PC-9 (cell line): ENCODE measurements around the gene TXNRD1. TPM values are rescaled to one million over a fixed set of nuclear protein-coding genes. Genes with fewer than 3 reads are reported as not detected.

Experiments
- BruUV-seq: library from RNA; stranded (reverse); fragments of 400-500 nt; replicated peaks from 2 replicates; lab custom pipeline; 2021; lab: Mats Ljungman, UMichigan
- CTCF ChIA-PET: fragments of 300-600 bp; sonication (Branson Sonifier 250); formaldehyde crosslinking; loops from one replicate; lab custom pipeline; 2022; ENCODE audit warnings: antibody characterized with exemption; lab: Charles Lee
- POLR2A ChIA-PET: fragments of 300-600 bp; sonication (Branson Sonifier 250); formaldehyde crosslinking; loops from one replicate; lab custom pipeline; 2022; ENCODE audit warnings: antibody characterized with exemption; ENCODE audit not compliant: unreplicated experiment; lab: Charles Lee
- DNase-seq, 2 experiments: peaks; one replicate each; pipeline versions ENCODE4 v3.0.0 to v3.0.0-alpha.2; 2015 to 2022; ENCODE audit warnings: mixed read lengths in 1 of 2
- H2AFZ ChIP-seq: fragments of 200-600 bp; sonication (generic); 2 replicates; pipeline ENCODE4 v1.8.1; 2017; ENCODE audit warnings: antibody characterized with exemption
- H3F3A ChIP-seq: fragments of 200-600 bp; sonication (generic); 2 replicates; pipeline ENCODE4 v1.8.1; 2017; ENCODE audit warnings: antibody characterized with exemption, mild to moderate bottlenecking, low read depth; ENCODE audit not compliant: insufficient read depth
- H3K27ac ChIP-seq: fragments of 200-600 bp; sonication (generic); 2 replicates; pipeline ENCODE4 v1.6.1; 2016; ENCODE audit warnings: mixed run types
- H3K27me3 ChIP-seq: fragments of 200-600 bp; sonication (generic); 2 replicates; pipeline ENCODE4 v1.6.1; 2016; ENCODE audit warnings: low read depth, mixed run types; ENCODE audit not compliant: insufficient read depth
- H3K36me3 ChIP-seq: fragments of 200-600 bp; sonication (generic); 2 replicates; pipeline ENCODE4 v1.6.1; 2016; ENCODE audit warnings: low read depth, mixed run types
- H3K4me1 ChIP-seq: fragments of 200-600 bp; sonication (generic); replicated peaks from 2 replicates; pipeline ENCODE4 v1.6.1; 2016; ENCODE audit warnings: mixed run types; ENCODE audit not compliant: insufficient read depth
- H3K4me2 ChIP-seq: fragments of 200-600 bp; sonication (generic); 2 replicates; pipeline ENCODE4 v1.6.1; 2017; ENCODE audit warnings: mixed run types
- H3K4me3 ChIP-seq: fragments of 200-600 bp; sonication (generic); 2 replicates; pipeline ENCODE4 v1.6.1; 2016; ENCODE audit warnings: mixed run types
- H3K79me2 ChIP-seq: fragments of 200-600 bp; sonication (generic); 2 replicates; pipeline ENCODE4 v1.6.1; 2017; ENCODE audit warnings: low read depth, mixed run types
- H3K9me2 ChIP-seq: fragments of 200-600 bp; sonication (generic); 2 replicates; pipeline ENCODE4 v1.8.1; 2017; ENCODE audit warnings: mild to moderate bottlenecking; ENCODE audit not compliant: insufficient read depth
- H3K9me3 ChIP-seq: fragments of 200-600 bp; sonication (generic); 2 replicates; pipeline ENCODE4 v1.8.1; 2016; ENCODE audit warnings: low read depth; ENCODE audit not compliant: insufficient read depth
- H4K20me1 ChIP-seq: fragments of 200-600 bp; sonication (generic); 2 replicates; pipeline ENCODE4 v1.8.1; 2017; ENCODE audit not compliant: insufficient read depth
- EZH2 ChIP-seq: fragments of 200-600 bp; sonication (generic); IDR thresholded peaks from 2 replicates; pipeline ENCODE4 v1.8.0; 2017; ENCODE audit warnings: antibody characterized with exemption, low read depth
- intact Hi-C: fragments of 100-400 bp; cut with micrococcal nuclease; formaldehyde crosslinking; loops from one replicate; pipeline ENCODE4 v1.10.0; 2022; ENCODE audit not compliant: unreplicated experiment
- total RNA-seq: library from RNA; stranded (reverse); gene quantifications from 2 replicates; pipeline ENCODE4 v1.2.3, GENCODE V29; 2021
- TF ChIP-seq, protein P1 (sequence below): fragments of 200-600 bp; sonication (generic); conservative IDR thresholded peaks from 2 replicates; pipeline ENCODE4 v1.6.1; 2017; ENCODE audit warnings: mixed run types, antibody characterized with exemption, mild to moderate bottlenecking, moderate library complexity

Gene TXNRD1
- total RNA-seq, 1 experiment from 2014 or later, result 1,250 TPM

DNA sequence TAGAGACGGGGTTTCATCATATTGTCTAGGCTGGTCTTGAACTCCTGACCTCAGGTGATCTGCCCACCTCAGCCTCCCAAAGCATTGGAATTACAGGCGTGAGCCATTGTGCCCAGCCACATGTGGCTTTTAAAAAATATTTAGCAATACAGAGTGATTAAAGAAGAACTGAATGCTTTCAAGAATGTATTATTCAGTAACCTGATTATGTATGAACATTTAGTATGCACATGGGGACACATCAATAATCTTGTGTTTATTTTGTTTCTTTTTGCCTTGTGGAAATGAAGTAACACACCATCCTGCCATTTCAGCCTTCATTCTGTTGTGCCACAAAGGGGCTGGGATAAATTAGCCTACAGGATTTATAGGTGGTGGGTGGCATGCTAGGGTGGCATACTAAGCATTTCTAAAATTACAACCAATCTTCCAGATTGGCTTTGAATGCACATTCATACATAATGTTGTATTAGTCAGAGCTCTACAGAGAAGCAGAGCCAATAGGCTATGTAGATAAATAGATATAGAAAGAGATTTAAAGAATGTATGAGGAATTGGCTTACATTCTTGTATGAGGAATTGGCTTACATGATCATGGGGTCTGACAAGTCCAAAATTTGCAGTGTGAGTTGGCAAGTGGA lies 25.5 kb upstream of the TXNRD1 start:
- H3K27ac ChIP-seq, result no peak overlapping the region
- H3K79me2 ChIP-seq, result no peaks in the 10 kb centered on the region; the same call in 1 of the 2 replicates
- intact Hi-C loops, result no loop called here
- H4K20me1 ChIP-seq, result no peaks in the 10 kb centered on the region
- H3K27me3 ChIP-seq, result no peaks in the 10 kb centered on the region
- H3K9me3 ChIP-seq, result no peaks in the 10 kb centered on the region
- ChIA-PET CTCF (no interaction called here), POLR2A (no interaction called here)
- no TSS peak for BruUV-seq
- DNase-seq, result peak in 1 of 2 experiments; percentile 43
- H3K4me1 ChIP-seq, result no peaks in the 10 kb centered on the region
- H3K4me3 ChIP-seq, result no peak overlapping the region
- no peak for TF ChIP-seq EZH2
- TF ChIP-seq, protein P1, sequence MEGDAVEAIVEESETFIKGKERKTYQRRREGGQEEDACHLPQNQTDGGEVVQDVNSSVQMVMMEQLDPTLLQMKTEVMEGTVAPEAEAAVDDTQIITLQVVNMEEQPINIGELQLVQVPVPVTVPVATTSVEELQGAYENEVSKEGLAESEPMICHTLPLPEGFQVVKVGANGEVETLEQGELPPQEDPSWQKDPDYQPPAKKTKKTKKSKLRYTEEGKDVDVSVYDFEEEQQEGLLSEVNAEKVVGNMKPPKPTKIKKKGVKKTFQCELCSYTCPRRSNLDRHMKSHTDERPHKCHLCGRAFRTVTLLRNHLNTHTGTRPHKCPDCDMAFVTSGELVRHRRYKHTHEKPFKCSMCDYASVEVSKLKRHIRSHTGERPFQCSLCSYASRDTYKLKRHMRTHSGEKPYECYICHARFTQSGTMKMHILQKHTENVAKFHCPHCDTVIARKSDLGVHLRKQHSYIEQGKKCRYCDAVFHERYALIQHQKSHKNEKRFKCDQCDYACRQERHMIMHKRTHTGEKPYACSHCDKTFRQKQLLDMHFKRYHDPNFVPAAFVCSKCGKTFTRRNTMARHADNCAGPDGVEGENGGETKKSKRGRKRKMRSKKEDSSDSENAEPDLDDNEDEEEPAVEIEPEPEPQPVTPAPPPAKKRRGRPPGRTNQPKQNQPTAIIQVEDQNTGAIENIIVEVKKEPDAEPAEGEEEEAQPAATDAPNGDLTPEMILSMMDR, result no peak
- no peaks in the 10 kb centered on the region for H3K36me3 ChIP-seq
- H3K4me2 ChIP-seq, result no peak overlapping the region
- H3K9me2 ChIP-seq, result no peaks in the 10 kb centered on the region
- no peak overlapping the region for H2AFZ ChIP-seq
- H3F3A ChIP-seq, result no peaks in the 10 kb centered on the region; the same call in 1 of the 2 replicates

DNA sequence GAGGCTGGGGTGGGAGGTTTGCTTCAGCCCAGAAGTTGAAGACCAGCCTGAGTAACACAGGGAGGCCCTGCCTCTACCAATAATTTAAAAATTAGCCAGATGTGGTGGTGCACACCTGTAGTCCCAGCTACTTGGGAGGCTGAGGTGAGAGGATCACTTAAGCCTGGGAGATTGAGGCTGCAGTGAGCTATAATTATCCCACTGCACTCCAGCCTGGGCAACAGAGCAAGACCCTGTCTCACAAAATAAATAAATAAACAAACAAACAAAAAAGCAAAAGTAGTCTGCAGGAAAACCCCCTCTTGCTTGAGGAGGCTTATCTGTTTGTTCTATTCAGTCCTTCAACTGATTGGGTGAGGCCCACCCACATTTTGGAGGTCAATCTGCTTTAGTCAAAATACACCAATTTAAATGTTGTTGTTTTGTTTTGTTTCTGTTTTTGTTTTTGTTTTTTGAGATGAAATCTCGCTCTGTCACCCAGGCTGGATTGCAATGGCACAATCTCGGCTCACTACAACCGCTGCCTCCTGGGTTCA lies 24.9 kb upstream of the TXNRD1 start:
- H3K4me1 ChIP-seq, result no peaks in the 10 kb centered on the region
- H3K36me3 ChIP-seq, result no peaks in the 10 kb centered on the region
- H3K27ac ChIP-seq, result no peak overlapping the region
- H3K9me3 ChIP-seq, result no peaks in the 10 kb centered on the region
- ChIA-PET POLR2A (no interaction called here), CTCF (no interaction called here)
- H3K79me2 ChIP-seq, result no peaks in the 10 kb centered on the region; the same call in 1 of the 2 replicates
- intact Hi-C loops, result no loop called here
- no peak overlapping the region for H3K4me3 ChIP-seq
- no peaks in the 10 kb centered on the region for H4K20me1 ChIP-seq
- no peaks in the 10 kb centered on the region for H3K9me2 ChIP-seq
- no peaks in the 10 kb centered on the region; the same call in 1 of the 2 replicates for H3F3A ChIP-seq
- no peak overlapping the region for H2AFZ ChIP-seq
- no peak overlapping the region for H3K4me2 ChIP-seq
- DNase-seq, result no peak
- no peaks in the 10 kb centered on the region for H3K27me3 ChIP-seq
- no peak for TF ChIP-seq EZH2
- TF ChIP-seq, protein P1, result no peak
- no TSS peak for BruUV-seq

DNA sequence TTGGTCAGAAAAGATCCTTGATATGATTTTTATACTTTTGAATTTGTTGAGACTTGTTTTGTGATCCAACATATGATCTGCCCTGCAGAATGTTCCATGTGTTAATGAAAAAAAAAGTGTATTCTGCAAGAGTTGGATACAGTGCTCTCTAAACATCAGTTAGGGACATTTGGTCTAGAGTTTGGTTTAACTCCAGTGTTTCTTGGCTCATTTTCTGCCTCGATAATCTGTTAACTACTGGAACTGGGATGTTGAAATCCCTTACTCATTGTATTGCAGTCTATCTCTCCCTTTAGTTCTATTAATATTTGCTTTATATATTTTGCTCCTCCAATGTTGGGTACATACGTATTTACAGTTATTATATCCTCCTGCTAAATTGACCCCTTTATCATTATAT lies 18.3 kb upstream of the TXNRD1 start:
- peaks cover 6% of the 10 kb centered on the region; the same call in 1 of the 2 replicates for H3K9me3 ChIP-seq
- TF ChIP-seq, protein P1, result no peak
- TF ChIP-seq EZH2, result no peak
- H3K4me2 ChIP-seq, result no peak overlapping the region
- POLR2A ChIA-PET, result no interaction called here
- H3K79me2 ChIP-seq, result peaks cover 8% of the 10 kb centered on the region; the same call in 1 of the 2 replicates
- no TSS peak for BruUV-seq
- H3K9me2 ChIP-seq, result no peaks in the 10 kb centered on the region
- no peak overlapping the region for H2AFZ ChIP-seq
- no peak overlapping the region for H3K4me3 ChIP-seq
- H3F3A ChIP-seq, result peaks cover 3% of the 10 kb centered on the region; the same call in 1 of the 2 replicates
- H3K27ac ChIP-seq, result no peak overlapping the region
- no peaks in the 10 kb centered on the region for H4K20me1 ChIP-seq
- peaks cover 9% of the 10 kb centered on the region; the same call in 1 of the 2 replicates for H3K4me1 ChIP-seq
- H3K27me3 ChIP-seq, result no peaks in the 10 kb centered on the region
- no peak for DNase-seq
- CTCF ChIA-PET, result no interaction called here
- intact Hi-C loops, result no loop called here
- H3K36me3 ChIP-seq, result 0 out of 2 replicates have a peak, but pooled peaks cover 6% of the 10 kb centered on the region
